ENCODE results near the gene NUFIP1.
"Not testable (repeated sequence)": the region's sequence is repeated elsewhere in the genome, so short reads cannot be mapped to it uniquely, and the experiment has no call there.

NUFIP1 gene

DNA sequence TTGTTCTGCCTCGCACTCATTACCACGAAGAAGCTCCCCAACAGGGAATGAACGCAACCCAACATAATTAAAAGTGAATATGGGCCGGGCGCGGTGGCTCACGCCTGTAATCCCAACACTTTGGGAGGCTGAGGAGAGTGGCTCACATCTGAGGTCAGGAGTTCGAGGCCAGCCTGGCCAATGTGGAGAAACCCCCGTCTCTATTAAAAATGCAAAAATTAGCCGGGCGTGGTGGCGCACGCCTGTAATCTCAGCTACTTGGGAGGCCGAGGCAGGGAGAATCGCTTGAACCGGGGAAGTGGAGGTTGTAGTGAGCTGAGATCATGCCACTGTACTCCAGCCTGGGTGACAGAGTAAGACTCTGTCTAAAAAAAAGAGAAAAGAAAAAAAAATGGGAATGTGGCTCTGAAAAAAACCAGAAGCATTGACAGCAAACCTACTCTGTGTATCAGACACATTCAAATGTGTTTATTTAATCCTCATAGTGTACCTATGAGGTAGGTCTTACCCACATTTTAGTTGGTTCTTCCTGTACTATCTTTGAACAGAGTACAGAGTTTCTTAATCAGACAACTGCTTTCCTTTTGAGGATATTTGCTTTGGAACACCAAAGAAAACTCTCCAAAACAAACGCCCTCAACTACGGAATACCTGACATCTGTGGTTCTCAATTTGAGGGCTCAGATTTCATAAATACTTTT, 70.0 kb downstream of the NUFIP1 start:
- CTCF ChIA-PET: interaction anchor here (0.6 to 1.9 kb wide), 7 partner anchors 14 to 435 kb away, joined by 3 to 8 read pairs (median 4); no protein-coding TSS in a partner anchor
- H3K27me3 Mint-ChIP-seq: peaks cover under 1% of the 10 kb centered on the region
- H3K36me3 Mint-ChIP-seq: no peaks in the 10 kb centered on the region
- H3K27ac Mint-ChIP-seq: peak overlapping the region; percentile 58
- no peak for DNase-seq
- H3K4me3 Mint-ChIP-seq: no peak overlapping the region
- H3K4me1 Mint-ChIP-seq: no peaks in the 10 kb centered on the region
- H3K9me3 Mint-ChIP-seq: no peaks in the 10 kb centered on the region

DNA sequence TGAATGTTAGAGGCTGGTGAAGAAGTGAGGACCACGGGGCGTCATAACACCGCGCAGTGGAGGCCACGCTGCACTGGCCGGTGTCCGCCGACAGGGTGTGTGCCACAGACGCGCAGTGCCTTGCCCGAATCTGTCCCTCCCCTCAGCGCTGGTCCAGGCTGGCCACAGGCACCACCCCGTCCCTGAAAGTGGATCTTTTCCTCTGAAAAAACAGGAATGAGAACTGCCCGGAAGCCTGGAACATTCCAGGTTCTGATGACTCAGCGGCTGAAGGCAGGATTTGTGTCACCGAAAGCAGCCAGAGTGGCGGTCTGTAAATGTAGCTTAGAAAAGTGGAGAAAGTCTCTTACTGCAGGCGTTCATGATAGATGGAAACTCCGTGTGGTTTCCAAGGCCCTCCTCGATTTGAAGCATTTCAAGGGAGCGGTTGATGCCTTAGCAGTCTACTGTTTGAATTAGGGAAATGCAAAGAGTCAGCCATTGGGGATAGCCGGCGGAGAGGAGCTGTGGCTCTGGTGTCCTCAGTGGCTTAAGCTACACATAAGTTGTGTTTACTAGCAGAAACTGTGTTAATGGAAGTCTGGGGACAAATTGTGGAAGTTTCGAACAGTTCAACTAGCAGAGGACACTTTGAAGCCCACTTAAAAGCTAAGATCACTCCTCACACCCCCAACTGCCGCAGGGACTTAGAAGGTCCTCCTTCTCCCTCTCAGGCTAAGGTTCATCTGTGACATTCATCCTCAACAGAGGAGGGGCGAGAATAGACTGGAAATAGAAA, 70.8 kb downstream of the NUFIP1 start:
- DNase-seq: peak; percentile 88
- CTCF ChIA-PET: interaction anchor here (0.6 to 1.9 kb wide), 9 partner anchors 15 to 434 kb away, joined by 3 to 8 read pairs (median 4); no protein-coding TSS in a partner anchor
- Mint-ChIP-seq H3K4me3 (no peak overlapping the region), H3K36me3 (no peaks in the 10 kb centered on the region), H3K9me3 (no peaks in the 10 kb centered on the region), H3K27me3 (no peaks in the 10 kb centered on the region), H3K4me1 (no peaks in the 10 kb centered on the region), H3K27ac (no peak overlapping the region)

DNA sequence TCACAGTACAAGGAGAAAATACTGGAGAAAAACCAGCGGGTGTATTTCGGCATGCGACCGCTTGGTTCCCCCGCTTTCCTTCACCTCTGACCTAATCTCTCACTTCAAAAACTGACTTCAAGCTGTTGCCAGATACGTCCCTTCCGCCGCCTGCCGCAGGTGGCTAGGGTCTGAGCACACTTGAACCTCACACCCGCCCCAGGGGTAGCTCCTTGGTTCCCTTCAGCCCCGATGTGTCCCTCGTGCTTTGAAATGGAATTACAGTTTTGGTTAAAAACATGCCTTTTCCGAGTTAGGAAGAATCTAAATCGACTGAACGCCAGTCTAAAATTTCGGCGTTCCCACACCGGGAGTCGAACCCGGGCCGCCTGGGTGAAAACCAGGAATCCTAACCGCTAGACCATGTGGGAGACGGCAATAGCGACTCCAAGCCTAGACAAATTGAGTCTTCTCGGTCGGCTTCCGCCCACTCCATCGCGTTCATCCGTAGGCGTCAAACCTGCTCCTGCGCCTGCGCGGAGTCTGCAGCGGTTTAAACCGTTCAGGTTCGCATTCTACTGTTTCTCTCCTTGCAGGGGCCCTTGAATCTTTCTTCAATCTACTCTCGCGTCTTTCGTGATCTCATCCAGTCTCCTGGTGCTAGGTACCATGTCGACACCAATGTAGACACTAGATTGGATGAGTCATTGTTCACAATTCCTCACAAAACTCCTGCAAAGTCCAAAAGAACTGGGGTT, 71.5 kb downstream of the NUFIP1 start:
- H3K27ac Mint-ChIP-seq: no peak overlapping the region
- no peak overlapping the region for H3K4me3 Mint-ChIP-seq
- no peaks in the 10 kb centered on the region for H3K4me1 Mint-ChIP-seq
- CTCF ChIA-PET: interaction anchor here (1.0 to 1.9 kb wide), 5 partner anchors 19 to 433 kb away, joined by 3 to 8 read pairs (median 4); no protein-coding TSS in a partner anchor
- H3K36me3 Mint-ChIP-seq: no peaks in the 10 kb centered on the region
- H3K9me3 Mint-ChIP-seq: no peaks in the 10 kb centered on the region
- DNase-seq: peak; percentile 97
- H3K27me3 Mint-ChIP-seq: no peaks in the 10 kb centered on the region

- DNase-seq: no peak
- no peaks in the 10 kb centered on the region for H3K36me3 Mint-ChIP-seq
- H3K4me1 Mint-ChIP-seq: no peaks in the 10 kb centered on the region
- CTCF ChIA-PET: no interaction called here
- no peaks in the 10 kb centered on the region for H3K27me3 Mint-ChIP-seq
- H3K4me3 Mint-ChIP-seq: no peak overlapping the region
- peaks cover 16% of the 10 kb centered on the region for H3K9me3 Mint-ChIP-seq
- no peak overlapping the region for H3K27ac Mint-ChIP-seq
Observed at GRCh38 chr13:44912278-44913016, 76.8 kb downstream of the NUFIP1 start.

- Mint-ChIP-seq H3K36me3 (no peaks in the 10 kb centered on the region), H3K27ac (no peak overlapping the region), H3K4me3 (no peak overlapping the region), H3K9me3 (peaks cover 16% of the 10 kb centered on the region), H3K27me3 (no peaks in the 10 kb centered on the region), H3K4me1 (no peaks in the 10 kb centered on the region)
- no peak for DNase-seq
- CTCF ChIA-PET: no interaction called here
Observed at GRCh38 chr13:44908712-44909111, 80.6 kb downstream of the NUFIP1 start.

DNA sequence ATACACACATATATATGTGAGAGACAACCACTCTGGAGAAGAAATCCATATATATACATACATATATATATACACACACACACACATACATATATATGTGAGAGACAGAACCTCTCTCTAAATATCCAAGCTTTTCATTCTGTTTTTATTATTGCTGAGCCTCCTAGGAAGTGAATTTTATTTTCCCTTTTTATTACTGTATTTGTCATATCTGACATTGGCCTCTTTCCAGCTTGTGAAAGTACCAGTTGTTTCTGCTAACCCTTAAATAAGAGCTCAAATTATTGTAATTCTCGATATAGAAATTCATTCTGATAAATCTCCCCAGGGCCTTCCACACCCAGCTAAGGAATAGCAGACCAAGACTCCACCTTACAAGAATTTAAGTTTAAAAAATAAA, 81.0 kb downstream of the NUFIP1 start:
- Mint-ChIP-seq H3K9me3 (peaks cover 16% of the 10 kb centered on the region), H3K36me3 (no peaks in the 10 kb centered on the region), H3K27me3 (no peaks in the 10 kb centered on the region), H3K4me1 (no peaks in the 10 kb centered on the region), H3K27ac (no peak overlapping the region), H3K4me3 (no peak overlapping the region)
- CTCF ChIA-PET: no interaction called here
- DNase-seq: no peak

DNA sequence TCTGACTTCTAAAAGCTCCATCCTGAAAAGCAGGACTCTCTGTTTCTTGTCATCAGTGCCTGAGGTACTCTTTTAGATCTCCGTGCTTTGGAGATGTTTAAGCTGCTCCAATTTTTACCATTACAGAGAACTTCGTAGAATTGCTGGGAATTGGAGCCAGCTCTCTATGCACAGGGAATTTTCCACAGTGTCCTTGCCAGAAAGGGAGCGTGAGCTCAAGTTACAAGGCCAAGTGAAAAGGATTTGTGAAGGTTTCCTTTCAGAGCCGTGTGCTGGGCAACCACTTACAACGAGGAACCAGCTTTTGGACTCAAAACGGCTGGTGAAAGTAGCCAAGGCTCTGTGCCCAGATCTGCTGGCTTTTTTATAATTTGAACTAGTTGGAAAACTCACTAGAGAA, 82.6 kb downstream of the NUFIP1 start:
- no peaks in the 10 kb centered on the region for H3K27me3 Mint-ChIP-seq
- no peak for DNase-seq
- H3K27ac Mint-ChIP-seq: no peak overlapping the region
- no peaks in the 10 kb centered on the region for H3K4me1 Mint-ChIP-seq
- H3K4me3 Mint-ChIP-seq: no peak overlapping the region
- H3K9me3 Mint-ChIP-seq: peaks cover 10% of the 10 kb centered on the region
- CTCF ChIA-PET: interaction anchor here (1.2 kb wide), 1 partner anchor 8 kb away, joined by 3 read pairs; no protein-coding TSS in a partner anchor
- no peaks in the 10 kb centered on the region for H3K36me3 Mint-ChIP-seq

GRCh38 chr13:44906230-44906629, 83.0 kb downstream of the NUFIP1 start:
- H3K4me3 Mint-ChIP-seq: no peak overlapping the region
- no peaks in the 10 kb centered on the region for H3K4me1 Mint-ChIP-seq
- no peak overlapping the region for H3K27ac Mint-ChIP-seq
- CTCF ChIA-PET: interaction anchor here (1.2 kb wide), 1 partner anchor 9 kb away, joined by 3 read pairs; no protein-coding TSS in a partner anchor
- H3K36me3 Mint-ChIP-seq: no peaks in the 10 kb centered on the region
- DNase-seq: no peak
- H3K9me3 Mint-ChIP-seq: peaks cover 6% of the 10 kb centered on the region
- H3K27me3 Mint-ChIP-seq: peaks cover 3% of the 10 kb centered on the region

- no peak overlapping the region for H3K4me3 Mint-ChIP-seq
- H3K27me3 Mint-ChIP-seq: peaks cover 6% of the 10 kb centered on the region
- H3K27ac Mint-ChIP-seq: no peak overlapping the region
- CTCF ChIA-PET: no interaction called here
- no peaks in the 10 kb centered on the region for H3K4me1 Mint-ChIP-seq
- DNase-seq: no peak
- H3K36me3 Mint-ChIP-seq: no peaks in the 10 kb centered on the region
- H3K9me3 Mint-ChIP-seq: peaks cover under 1% of the 10 kb centered on the region
Observed at GRCh38 chr13:44905556-44905955, 83.7 kb downstream of the NUFIP1 start.

DNA sequence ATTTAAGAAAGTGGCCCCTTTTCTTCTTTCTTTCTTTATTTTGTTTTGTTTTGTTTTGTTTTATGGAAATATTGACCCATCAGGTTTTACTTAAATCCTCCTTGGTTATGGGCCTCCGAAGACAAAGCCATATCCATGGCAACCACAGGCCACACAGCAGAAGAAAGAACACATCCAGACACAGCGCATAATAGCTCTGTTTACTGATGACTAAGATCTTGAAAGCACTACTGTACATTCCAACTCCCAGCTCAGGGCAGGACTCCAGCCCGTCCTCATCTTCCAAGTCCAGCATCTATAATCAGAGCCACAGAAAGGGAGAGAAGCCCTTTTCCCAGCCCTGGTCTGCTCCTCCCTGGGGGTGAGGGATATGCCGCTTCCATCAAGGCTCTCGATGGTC, 84.3 kb downstream of the NUFIP1 start:
- no peaks in the 10 kb centered on the region for H3K4me1 Mint-ChIP-seq
- H3K27ac Mint-ChIP-seq: no peak overlapping the region
- no peaks in the 10 kb centered on the region for H3K9me3 Mint-ChIP-seq
- H3K4me3 Mint-ChIP-seq: no peak overlapping the region
- H3K27me3 Mint-ChIP-seq: peaks cover 6% of the 10 kb centered on the region
- no peaks in the 10 kb centered on the region for H3K36me3 Mint-ChIP-seq
- CTCF ChIA-PET: no interaction called here
- DNase-seq: no peak

GRCh38 chr13:44903574-44903985, 85.7 kb downstream of the NUFIP1 start:
- CTCF ChIA-PET: no interaction called here
- peaks cover 8% of the 10 kb centered on the region for H3K27me3 Mint-ChIP-seq
- H3K27ac Mint-ChIP-seq: no peak overlapping the region
- H3K9me3 Mint-ChIP-seq: no peaks in the 10 kb centered on the region
- no peaks in the 10 kb centered on the region for H3K36me3 Mint-ChIP-seq
- DNase-seq: no peak
- H3K4me3 Mint-ChIP-seq: no peak overlapping the region
- no peaks in the 10 kb centered on the region for H3K4me1 Mint-ChIP-seq

GRCh38 chr13:44902738-44903137, 86.5 kb downstream of the NUFIP1 start:
- DNase-seq: no peak
- Mint-ChIP-seq H3K9me3 (no peaks in the 10 kb centered on the region), H3K36me3 (no peaks in the 10 kb centered on the region), H3K27me3 (peaks cover 10% of the 10 kb centered on the region), H3K4me1 (no peaks in the 10 kb centered on the region), H3K27ac (no peak overlapping the region), H3K4me3 (no peak overlapping the region)
- CTCF ChIA-PET: no interaction called here

GRCh38 chr13:44899967-44900366, 89.3 kb downstream of the NUFIP1 start:
- H3K4me3 Mint-ChIP-seq: no peak overlapping the region
- no peaks in the 10 kb centered on the region for H3K36me3 Mint-ChIP-seq
- no peak overlapping the region for H3K27ac Mint-ChIP-seq
- H3K9me3 Mint-ChIP-seq: no peaks in the 10 kb centered on the region
- peaks cover 10% of the 10 kb centered on the region for H3K27me3 Mint-ChIP-seq
- no peaks in the 10 kb centered on the region for H3K4me1 Mint-ChIP-seq
- no peak for DNase-seq
- CTCF ChIA-PET: no interaction called here

- H3K4me3 Mint-ChIP-seq, H3K36me3 Mint-ChIP-seq, H3K4me1 Mint-ChIP-seq, H3K27ac Mint-ChIP-seq, H3K9me3 Mint-ChIP-seq, CTCF ChIA-PET, DNase-seq: not testable (repeated sequence)
- H3K27me3 Mint-ChIP-seq: peaks cover 10% of the 10 kb centered on the region
Observed at GRCh38 chr13:44898308-44898707, 91.0 kb downstream of the NUFIP1 start.
